ENCODE results near the gene REXO1.
"Not testable (repeated sequence)": the region's sequence is repeated elsewhere in the genome, so short reads cannot be mapped to it uniquely, and the experiment has no call there.

The REXO1 gene

GRCh38 chr19:1813192-1814182 lies 34.8 kb downstream of the REXO1 start:
- no peak for DNase-seq

- DNase-seq = peak; percentile 51 to 52
Observed at GRCh38 chr19:1812426-1813191, 35.7 kb downstream of the REXO1 start.

- no peak for DNase-seq
Observed at GRCh38 chr19:1811942-1812425, 36.3 kb downstream of the REXO1 start, which contains the start of gene ATP8B3. ATP8B3 (minus strand) TSS chr19:1812276; CDS start chr19:1811736, 540 bp downstream.

- DNase-seq = no peak
Observed at GRCh38 chr19:1811472-1811894, 36.8 kb downstream of the REXO1 start.

GRCh38 chr19:1810439-1811160 lies 37.7 kb downstream of the REXO1 start:
- no peak for DNase-seq

- no peak for DNase-seq
Observed at GRCh38 chr19:1809678-1810077, 38.6 kb downstream of the REXO1 start.

- no peak for DNase-seq
Observed at GRCh38 chr19:1808395-1808731, 39.9 kb downstream of the REXO1 start.

GRCh38 chr19:1807695-1808394 lies 40.4 kb downstream of the REXO1 start:
- DNase-seq = no peak

- no peak for DNase-seq
Observed at GRCh38 chr19:1807030-1807694, 41.1 kb downstream of the REXO1 start.

GRCh38 chr19:1806184-1807029 lies 41.9 kb downstream of the REXO1 start:
- no peak for DNase-seq

GRCh38 chr19:1805401-1806183 lies 42.7 kb downstream of the REXO1 start:
- no peak for DNase-seq

GRCh38 chr19:1804858-1805257 lies 43.4 kb downstream of the REXO1 start:
- no peak for DNase-seq

- DNase-seq = no peak
Observed at GRCh38 chr19:1799695-1800342, 48.5 kb downstream of the REXO1 start.

- DNase-seq = not testable (repeated sequence)
Observed at GRCh38 chr19:1797313-1797712, 51.0 kb downstream of the REXO1 start.

GRCh38 chr19:1796395-1797142 lies 51.7 kb downstream of the REXO1 start:
- no peak for DNase-seq

- no peak for DNase-seq
Observed at GRCh38 chr19:1794424-1795172, 53.7 kb downstream of the REXO1 start.

- no peak for DNase-seq
Observed at GRCh38 chr19:1791879-1792278, 56.4 kb downstream of the REXO1 start.
